Lung microvascular endothelial cell (primary cell): ENCODE data around the gene LDB1. TPM values are rescaled to one million over a fixed set of nuclear protein-coding genes. Genes with fewer than 3 reads are reported as not detected.

Source experiments
- DNase-seq, 2 donors: peaks; one replicate each; pipeline versions ENCODE4 v3.0.0 to v3.0.0-alpha.2; 2010; ENCODE audit warnings: low read depth in 2 of 2
- total RNA-seq: library from RNA; depleted of rRNA; stranded (reverse); fragments of >200 nt; gene quantifications from 2 replicates; pipeline ENCODE4 v1.2.1, GENCODE V29; 2014

The LDB1 gene
- total RNA-seq, 1 donor from 2014 or later, result 41.1 TPM

DNA sequence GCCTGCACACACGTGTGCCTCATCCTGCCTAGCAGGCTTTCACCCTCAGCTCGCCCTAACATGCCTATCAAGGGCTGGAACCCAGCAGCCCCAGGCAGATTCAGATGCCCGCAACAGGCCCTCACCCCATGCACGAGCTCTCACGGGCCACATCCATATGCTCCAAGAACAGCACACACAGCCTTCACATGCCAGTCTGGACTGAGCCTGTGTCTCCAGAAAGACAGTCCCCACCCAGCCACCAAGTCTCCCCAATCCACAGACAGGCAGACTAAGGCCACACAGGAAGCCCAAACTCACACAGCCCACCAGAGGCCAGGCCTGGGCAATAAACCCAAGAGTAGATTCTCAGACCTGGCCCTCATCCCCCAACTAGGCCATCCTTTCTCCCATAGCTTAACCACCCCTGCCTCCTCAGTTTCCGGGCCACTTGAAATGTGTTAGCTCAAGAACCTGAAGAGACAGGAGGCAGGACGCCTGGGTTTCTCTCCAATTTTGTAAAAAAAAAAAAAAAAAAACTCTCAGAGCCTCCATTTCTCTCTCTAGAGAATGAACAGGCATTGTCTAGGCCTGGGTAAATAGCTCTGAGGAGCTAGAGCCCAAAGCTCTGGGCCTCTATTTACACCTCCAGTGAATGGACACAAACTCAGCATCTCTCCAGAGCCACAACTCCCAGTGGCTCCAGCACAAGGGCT lies 6.8 kb downstream of the LDB1 start:
- DNase-seq, result no peak

DNA sequence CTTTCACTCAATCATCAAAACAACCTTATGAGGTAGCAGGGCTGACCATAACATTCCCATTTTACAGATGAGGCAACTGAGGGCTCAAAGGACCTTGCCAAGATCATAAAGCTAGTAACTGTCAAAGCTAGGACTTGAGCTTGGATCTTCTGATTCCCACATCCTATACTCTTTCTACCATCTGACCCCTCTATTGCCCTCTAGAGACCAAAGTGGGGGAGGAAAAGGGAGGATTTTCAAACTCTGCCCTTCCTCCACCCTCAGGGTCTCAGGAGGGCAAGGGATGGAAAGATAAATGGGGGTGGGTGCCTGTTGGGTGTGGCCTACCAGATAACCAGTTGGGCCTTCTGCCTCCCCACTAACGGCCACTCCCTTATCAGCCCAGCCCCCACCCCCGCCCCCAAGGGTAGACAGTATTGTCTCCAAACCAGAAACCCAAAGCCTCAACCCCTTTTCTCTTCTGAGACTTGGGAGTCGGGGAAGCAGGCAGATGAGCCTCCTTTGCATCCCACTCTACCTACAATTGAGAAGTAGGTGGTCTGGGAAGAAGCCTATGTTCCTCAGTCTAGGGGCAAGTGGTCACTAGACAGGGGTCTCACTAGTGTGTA lies 7.9 kb downstream of the LDB1 start:
- no peak for DNase-seq

DNA sequence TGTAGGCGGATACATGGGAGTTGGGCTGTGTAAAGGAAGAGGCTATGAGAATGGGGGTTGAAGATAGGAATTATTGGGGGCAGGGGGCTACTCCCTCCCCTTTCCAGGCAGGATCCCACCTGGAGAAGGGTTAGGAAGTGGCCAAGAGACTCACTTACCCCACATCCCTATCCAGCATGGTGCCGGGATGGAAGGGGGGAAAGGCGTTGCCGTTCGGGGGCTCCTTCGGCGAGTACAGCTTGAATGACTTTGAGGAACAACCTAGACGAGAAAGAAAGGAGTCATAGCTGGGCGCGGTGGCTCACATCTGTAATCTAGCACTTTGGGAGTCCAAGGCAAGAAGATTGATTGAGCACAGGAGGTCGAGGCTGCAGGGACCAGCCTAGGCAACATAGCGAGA lies 8.9 kb downstream of the LDB1 start:
- DNase-seq, result no peak

DNA sequence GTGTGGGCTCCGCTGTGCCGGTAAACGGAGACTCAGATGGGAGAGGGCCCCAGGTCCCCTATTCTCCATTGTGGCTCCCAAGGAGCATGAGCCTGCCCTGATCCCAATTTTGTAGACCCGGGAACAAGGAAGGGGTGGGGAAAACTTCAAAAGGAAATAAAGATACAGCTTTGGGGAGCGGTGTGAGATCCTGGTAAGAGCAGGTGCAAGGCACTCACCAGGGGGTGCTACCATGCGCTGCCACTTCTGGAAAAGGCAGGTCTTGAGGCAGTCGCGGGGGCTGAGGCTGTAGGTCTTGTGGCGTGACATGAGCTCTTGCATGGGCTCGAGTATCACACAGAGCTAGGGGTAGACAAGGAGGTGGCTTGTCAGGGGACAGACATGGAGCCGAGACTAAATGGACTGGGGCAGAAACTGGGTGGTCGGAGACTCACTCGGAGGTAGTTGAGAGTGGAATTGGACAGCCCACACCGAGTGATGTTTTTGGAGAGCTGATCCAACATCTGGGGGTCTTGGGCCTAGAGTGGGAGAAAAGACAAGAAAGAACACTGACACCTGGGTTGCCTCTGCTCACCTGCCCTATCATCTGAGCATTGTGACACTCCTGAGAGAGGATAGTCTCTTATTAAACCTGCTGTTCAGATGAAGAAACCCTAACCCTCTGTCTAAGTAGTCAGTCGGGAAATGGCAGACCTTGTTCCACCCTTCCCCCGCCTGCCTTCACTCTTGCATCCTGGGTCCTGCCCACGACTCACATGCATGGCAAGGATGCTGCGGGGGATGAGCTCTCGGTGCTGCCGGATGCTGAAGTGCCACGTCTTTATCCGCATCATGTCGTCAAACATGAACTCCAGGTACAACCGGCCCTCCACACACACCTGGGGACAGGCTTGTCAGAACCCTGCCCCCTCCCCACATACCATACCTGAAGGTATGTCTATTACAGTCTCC lies 10.7 kb downstream of the LDB1 start:
- no peak for DNase-seq

DNA sequence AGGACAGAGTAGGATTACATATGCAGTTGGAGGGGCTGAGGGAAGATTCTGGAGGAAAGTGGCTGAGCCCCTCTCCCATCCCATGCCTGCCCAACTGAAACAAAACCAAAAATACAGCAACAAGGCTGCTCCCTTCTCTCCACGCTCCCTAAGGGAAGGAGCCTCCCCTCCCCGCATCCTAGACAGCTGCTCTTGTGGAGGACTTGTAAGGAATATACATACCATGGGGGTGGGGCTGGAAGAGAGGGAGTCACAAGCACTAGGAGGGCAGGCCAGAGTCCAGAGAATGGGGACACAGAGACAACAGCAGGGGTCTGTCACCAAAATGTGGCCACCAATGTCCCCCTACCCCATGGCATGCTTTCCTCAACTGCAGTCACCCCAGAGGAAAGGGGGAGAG lies 13.2 kb downstream of the LDB1 start:
- no peak for DNase-seq

DNA sequence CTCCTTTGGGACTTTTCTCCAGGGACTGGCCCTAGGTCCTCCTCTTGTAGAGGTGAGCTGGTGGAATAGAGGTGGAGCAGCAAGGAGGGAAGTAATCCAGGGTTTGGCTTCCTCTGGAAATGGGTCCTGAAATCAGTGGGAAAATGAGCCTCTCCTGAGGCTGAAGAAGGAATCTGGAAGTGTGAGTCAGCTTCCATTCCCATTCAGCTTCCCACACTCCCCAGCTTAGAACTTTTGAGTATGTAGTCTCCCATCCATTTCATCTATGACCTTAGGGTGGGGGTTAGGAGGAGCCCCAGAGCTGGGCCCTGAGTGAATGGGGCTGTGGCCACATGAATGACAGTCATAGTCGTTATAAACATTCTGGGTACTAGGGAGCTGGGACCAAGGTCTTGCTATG lies 17.7 kb downstream of the LDB1 start:
- peak in 1 of 2 donors; percentile 33 for DNase-seq

DNA sequence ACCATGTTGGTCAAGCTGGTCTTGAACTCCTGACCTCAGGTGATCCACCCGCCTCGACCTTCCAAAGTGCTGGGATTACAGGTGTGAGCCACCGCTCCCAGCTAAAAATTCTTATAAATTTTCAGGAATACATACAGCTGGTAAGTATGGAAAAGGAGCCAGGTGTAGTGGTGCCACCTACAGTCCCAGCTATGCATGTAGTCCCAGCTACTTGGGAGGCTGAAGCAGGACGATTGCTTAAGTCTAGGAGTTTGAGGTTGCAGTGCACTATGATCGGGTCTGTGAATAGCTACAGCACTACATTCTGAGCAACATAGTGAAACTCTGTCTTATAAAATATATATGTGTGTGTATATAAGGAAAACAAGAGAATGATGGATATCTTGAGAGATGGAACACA lies 19.0 kb downstream of the LDB1 start:
- DNase-seq, result no peak

DNA sequence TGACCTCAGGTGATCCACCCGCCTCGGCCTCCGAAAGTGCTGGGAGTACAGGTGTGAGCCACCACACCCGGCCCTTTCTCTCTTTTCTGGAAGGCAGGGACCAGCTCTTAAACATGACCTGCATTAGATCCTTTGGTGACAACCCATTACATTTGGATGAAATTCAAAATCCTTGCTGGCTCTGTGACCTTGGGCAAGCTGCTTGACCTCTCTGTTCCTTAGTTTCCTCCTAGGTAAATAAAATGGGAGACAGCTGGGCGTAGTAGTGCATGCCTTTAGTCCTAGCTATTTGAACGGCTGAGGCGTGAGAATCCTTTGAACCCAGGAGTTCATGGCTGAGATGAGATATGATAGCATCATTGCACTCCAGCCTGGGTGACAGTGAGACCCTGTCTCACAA lies 23.7 kb downstream of the LDB1 start:
- DNase-seq, result no peak

DNA sequence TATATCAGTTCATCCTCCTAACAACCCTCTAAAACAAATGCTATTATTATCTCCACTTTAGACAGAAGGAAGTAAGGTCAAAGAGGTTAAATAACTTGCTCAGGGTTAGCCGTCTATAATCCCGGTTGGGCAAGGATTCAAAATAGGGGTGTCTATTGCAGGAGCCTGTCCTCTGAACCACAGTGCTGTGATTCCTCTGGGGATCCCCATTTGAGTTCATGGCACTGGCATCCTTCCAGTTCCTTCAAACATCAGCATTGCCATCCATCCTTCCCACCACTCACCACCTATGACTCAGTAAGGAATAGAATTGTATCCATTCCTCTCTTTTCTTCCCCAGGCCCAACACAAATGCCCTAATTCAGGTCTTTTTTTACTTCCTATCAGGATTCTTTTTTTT lies 29.4 kb downstream of the LDB1 start:
- DNase-seq, result peak; percentile 59

DNA sequence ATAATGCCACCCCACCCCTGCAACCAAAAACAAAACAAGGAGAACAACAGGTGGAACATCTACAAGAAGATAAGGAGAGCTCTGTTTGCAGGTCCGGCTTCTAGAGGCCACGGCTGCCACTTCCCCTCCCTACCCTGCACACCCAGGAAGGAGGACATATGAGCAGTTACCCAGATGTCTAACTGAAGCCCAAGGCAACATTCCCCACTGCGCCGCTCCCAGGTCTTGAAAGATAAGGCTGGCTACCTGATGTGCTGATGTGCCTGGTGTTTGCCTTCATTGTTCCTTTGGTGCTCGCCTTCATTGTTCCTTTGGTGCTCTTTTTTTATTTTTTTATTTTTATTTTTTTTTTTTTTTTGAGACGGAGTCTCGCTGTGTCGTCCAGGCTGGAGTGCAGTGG lies 34.0 kb downstream of the LDB1 start:
- no peak for DNase-seq

DNA sequence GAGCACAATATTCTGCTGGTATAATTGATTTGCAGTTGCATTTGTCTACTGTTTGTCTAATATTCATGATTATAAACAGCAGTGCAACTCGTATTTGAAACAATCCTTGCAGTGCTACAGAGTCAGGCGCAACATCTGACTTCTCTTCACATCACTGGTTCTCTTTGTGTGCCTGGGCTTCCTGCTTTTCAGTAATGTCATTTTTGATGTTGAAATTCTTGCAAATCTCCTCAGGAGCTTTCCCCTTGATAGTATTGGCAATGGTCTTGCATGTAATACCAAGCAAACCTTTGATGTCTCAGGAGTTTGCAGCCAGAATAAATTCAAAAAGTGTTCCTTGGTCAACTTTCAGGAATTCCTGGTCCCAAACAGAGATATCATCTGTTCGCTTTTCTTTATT lies 34.8 kb downstream of the LDB1 start:
- DNase-seq, result no peak

DNA sequence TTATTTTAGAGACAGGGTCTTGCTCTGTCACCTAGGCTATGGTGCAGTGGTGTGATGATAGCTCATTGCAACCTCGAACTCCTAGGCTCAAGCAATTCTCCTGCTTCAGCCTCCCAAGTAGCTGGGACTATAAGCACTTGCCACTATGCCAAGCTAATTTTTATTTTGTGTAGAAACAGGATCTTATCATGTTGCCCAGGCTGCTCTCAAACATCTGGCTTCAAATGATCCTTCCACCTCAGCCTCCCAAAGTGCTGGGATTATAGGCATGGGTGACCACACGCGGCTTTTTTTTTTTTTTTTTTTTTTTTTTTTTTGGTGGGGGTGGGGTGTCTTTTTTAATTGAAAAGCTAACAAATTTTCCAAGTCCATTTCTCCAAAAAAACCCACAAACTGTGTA lies 36.6 kb downstream of the LDB1 start:
- no peak for DNase-seq

DNA sequence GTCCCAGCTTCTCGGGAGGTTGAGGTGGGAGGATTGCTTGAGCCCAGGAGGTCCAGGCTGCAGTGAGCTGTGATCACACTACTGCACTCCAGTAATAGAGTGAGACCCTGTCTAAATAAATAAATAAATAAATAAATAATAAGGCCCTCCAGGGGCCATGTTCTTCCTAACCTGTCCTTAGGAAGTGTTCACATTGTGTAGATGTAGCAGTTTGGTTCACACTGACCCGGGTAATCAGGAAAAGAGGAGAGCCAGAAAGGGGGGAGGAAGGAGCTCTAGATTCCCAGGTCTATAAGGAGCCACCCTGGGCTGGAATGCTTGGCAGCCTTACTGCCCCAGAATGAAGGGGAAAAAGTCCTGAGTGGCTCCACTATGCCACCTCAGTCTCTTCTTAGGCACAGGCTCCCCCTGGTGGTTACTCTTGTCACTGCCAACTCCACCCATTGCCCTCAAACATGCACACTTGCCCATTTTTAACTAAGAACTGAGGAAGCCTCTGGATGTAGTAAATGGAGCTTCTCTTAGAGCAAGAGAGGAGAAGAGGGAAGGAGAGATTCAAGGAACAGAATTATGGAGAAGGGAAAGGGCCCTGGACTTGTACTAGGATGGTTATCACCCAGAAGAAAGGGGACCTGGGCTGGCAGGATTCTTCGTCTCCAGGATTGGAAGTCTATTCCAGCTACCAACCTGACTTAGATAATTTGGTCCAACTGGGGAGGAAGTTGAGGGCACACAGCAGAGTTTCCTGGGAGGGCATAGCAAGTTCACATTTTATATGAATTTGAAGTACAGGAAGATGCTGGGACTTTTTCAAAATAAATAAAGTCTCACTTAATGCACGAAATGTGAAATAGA lies 47.3 kb downstream of the LDB1 start:
- peak; percentile 80 to 82 for DNase-seq

DNA sequence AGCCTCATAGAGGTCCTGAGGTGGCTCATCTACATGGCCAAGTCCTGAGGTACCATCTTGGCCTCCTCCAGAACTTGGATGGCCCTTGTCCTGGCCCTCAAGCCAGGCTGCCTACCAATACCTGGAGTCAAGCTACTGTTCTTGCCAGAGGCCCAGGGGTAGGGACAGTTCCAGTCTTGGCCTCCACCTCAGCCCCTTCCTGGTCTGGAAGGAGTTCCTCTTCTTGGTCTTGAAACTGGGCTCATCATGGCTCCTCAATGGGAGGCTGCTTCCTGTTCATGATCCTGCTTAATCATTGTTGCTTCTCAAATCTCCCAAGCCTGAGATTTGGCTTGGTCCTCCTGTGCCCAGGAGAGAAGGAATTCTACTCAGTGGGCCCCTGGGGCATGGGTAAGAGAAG lies 51.1 kb downstream of the LDB1 start:
- DNase-seq, result no peak

DNA sequence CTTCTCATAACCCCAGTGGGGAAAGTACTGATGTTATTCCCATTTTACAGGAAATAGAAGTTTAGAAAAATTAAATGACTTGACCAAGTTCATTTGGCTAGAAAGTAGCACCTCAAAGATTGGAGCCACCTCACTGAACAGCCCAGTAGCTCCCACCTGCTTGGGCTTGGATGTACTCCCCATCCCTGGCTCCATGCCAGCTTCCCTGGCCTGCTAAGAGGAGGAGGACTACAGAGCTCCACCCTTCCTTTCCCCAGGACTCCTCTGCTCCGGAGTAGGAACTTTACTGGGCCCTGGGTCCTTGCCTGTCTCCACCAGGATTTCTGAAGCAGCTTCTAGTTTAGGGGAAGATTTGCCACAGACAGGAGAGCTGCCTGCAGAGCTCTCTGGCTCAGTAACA lies 52.0 kb downstream of the LDB1 start:
- peak in 1 of 2 donors; percentile 20 for DNase-seq

DNA sequence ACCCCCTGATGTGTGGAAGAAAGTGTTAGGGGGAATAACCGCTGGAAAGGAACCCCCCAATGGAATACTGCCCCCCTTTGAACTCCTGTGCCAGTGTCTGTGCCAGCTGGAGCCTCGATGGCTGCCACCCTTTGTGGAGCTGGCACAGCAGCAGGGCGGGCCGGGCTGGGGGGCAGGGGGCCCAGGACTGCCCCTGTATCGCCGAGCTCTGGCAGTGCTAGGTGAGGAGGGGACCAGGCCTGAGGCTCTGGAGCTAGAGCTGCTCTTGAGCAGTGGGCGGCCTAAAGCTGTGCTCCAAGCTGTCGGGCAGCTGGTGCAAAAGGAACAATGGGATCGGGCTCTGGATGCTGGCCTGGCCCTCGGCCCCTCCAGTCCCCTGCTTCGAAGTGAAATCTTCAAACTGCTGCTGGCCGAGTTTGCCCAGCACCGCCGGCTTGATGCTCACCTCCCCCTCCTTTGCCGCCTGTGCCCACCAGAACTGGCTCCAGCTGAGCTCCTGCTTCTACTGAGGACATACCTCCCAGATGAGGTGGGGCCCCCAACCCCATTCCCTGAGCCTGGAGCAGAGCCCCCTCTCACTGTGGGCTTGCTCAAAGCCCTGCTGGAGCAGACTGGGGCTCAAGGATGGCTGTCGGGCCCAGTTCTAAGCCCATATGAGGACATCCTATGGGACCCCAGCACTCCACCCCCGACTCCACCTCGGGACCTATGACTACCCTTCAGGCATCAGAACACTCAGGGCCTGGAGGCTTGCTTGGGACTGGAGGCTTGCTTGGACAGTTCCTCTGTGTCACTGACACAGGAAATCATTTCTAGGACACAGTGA lies 52.9 kb downstream of the LDB1 start:
- no peak for DNase-seq

DNA sequence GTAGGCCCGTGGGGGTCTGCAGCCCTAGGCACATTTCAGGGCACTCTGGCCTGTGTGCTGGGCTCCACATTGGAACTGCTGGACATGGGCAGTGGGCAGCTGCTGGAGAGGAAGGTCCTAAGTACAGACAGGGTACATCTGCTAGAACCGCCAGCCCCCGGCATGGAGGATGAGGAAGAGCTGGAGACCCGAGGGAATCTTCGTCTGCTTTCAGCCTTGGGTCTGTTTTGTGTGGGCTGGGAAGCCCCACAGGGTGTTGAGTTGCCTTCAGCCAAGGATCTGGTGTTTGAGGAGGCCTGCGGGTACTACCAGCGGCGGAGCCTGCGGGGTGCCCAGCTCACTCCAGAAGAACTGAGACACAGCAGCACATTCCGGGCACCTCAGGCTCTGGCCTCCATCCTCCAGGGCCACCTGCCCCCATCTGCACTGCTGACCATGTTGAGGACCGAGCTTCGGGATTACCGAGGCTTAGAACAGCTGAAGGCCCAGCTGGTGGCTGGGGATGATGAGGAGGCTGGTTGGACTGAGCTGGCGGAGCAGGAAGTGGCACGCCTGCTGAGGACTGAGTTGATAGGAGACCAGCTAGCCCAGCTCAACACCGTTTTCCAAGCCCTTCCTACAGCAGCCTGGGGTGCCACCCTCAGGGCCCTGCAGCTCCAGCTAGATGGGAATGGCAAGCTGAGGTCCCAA lies 53.6 kb downstream of the LDB1 start:
- DNase-seq, result no peak

DNA sequence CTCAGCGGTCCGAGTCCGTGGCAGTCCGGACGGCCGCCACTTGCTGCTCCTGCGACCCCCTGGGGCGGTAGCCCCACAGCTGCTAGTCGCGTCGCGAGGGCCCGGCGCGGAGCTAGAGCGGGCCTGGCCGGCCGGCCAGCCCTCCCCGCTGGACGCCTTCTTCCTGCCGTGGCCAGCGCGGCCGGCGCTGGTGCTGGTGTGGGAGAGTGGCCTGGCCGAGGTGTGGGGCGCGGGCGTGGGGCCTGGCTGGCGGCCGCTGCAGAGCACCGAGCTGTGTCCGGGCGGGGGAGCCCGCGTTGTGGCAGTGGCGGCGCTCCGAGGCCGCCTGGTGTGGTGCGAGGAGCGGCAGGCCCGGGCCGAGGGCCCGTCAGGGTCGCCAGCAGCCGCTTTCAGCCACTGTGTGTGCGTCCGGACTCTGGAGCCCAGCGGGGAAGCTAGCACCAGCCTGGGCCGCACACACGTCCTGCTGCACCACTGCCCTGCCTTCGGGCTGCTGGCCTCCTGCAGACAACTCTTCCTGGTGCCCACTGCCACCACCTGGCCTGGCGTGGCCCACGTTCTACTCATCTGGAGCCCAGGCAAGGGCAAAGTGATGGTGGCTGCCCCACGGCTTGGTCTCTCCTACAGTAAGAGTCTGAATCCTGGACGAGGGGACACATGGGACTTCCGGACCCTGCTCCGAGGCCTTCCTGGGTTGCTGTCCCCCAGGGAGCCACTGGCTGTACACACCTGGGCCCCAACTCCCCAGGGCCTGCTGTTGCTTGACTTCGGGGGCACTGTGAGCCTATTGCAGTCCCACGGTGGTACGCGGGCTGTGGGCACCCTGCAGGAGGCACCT lies 54.4 kb downstream of the LDB1 start:
- peak; percentile 43 to 63 for DNase-seq
